HG03558 (cell line): ENCODE results near the gene GPRIN3.
A peak's percentile ranks its signal among the peaks of the same experiment; 100 is the strongest.
"Not testable (repeated sequence)": the region's sequence is repeated elsewhere in the genome, so short reads cannot be mapped to it uniquely, and the experiment has no call there.

Experiments
- ATAC-seq: cut with Tn5 transposase; IDR thresholded peaks from one replicate; pipeline ENCODE4 v1.9.1; 2021; ENCODE audit warnings: moderate number of reproducible peaks; ENCODE audit not compliant: unreplicated experiment; ENCODE audit errors: extremely low read depth

Gene GPRIN3

DNA sequence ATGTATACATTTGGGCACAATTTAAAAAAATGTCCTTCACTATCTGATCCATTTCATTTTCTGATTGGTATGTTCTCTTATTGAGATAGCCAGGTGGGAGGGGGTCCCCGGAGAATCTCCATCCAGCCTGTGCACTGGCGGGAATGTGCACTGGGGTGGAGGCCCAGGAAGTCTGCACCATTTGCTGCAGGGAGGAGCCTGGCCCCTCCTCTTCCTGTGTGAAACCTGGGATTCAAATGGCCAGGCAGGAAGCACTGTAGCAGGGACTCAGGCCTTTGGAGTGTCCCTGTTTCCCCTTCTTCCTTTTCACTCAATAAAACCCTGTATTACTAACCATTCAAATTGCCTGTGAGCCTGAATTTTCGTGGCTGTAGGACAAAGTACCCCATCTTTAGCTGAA lies 44.3 kb downstream of the GPRIN3 start:
- no peak for ATAC-seq

DNA sequence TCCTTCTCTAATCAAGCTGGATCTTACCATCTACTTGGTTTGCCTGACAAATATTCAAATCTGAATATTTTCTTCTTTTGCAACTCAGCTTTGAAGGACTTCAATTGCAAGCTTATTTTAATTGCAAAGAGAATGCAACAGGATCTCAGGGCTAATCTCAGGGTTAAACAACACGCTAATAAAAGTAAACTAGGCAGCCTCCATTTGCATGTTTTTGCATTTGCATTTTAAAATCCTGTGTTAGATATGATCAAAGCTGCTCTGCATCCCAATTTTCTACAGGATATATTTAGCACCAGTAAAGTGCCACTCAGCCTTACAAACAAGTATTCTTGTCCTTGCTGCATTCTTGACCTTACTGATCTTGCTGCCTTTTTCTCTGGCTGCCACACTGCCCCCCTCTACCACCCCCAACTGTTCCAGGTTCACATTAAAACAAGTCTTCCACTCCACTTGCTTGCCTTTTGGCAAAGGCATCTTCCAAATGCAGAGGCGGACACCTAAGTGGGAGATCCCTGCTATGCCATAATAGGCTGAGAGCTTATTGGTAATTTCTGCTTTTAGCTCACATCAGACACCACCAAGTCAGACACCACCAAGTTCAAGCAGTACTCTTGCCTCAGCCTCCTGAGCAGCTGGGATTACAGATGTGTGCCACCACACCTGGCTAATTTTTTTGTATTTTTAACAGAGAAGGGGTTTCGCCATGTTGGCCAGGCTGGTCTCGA lies 48.1 kb downstream of the GPRIN3 start:
- ATAC-seq, result no peak

DNA sequence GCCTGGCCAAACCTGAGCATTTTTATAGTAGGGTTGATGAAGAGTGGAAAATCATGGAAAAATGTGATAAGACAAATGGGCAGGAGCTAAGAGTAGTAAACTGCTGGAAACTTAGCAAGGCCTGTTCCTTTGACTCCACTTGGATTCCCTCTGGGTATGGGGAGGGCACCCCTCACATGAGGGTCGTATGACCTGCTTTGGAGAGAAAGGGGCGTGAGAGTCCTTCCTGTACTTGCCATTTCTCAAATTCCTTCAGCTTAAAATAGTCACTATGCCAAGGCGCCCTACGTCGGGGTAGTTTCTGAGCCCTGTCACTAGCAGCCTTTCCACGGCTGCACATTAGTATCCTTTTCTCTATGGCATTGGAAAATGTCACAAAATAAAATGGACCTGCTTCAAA lies 49.1 kb downstream of the GPRIN3 start:
- no peak for ATAC-seq

DNA sequence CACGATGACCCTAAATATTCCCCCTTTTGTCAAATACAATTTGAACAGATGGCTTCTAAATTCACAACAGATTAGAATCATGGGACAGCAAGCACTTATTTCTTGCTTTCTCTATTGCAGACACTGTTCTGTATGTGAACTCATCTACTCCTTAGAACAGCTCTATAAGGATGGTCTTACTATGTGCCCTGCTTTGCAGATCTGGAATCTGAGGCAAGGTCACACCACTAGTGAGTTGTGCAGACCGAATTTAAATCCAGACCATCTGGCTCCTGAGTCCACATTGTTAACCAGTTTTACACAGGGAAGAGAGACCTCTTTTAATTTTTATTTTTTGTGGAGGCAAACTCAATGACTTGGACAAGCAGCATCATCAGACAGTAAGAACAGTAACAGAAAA lies 50.2 kb downstream of the GPRIN3 start:
- no peak for ATAC-seq

DNA sequence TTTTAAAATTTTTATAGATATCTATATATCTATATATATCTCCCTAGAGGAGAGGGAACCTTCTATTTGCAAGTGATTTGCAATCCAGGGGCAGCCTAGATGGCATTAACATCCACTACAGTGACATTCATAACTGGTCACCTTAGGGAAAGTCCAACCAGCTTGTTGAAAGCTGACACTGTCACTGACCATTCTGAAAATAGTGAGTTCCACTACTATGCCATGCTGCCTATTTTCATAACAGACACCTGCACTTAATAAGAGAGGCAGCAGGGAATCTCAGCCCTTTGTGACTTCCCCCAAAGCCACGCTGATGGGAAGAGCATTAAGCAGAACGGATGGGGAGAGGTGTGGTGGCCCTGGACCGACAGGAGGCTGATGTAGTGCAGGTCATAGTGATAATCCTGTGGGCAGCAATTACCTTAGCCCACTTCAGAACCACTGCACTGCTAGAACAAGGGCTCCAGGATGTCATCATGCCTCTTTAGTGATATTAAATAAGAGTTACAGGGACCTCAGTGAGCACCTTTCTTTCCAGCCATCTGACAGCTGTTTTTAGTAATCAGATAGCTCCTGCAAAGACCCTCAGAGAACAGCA lies 51.3 kb downstream of the GPRIN3 start:
- ATAC-seq, result no peak

DNA sequence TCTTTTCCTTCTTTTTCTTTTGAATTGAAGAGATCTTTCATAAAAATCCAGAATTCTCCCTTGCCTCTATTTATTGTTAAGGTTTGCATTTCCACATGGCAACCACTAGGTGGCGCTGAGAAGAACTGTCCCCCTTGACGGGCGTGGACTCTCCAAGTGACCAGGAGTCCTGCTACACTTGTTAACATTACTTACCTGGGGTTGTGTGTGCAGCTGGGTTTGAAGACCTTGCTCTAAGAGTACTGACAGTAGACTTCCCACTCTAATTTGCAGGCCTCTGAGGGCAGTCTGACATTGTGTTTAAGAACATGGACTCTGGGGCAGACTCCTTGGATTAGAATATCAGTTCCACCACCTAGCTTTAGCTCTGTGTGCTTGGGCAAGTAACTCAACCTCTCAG lies 52.8 kb downstream of the GPRIN3 start:
- no peak for ATAC-seq

DNA sequence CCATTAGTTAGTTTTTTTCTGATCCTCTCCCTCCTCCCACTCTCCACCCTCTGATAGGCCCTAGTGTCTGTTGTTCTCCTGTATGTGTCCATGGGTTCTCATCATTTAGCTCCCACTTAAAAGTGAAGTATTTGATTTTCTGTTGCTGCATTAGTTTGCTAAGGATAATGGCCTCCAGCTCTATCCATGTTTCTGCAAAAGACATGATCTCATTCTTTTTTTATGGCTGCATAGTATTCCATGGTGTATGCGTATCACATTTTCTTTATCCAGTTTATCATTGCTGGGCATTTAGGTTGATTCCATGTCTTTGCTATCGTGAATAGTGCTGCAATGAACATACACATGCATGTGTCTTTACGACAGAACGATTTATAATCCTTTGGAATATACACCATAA lies 53.3 kb downstream of the GPRIN3 start:
- not testable (repeated sequence) for ATAC-seq

DNA sequence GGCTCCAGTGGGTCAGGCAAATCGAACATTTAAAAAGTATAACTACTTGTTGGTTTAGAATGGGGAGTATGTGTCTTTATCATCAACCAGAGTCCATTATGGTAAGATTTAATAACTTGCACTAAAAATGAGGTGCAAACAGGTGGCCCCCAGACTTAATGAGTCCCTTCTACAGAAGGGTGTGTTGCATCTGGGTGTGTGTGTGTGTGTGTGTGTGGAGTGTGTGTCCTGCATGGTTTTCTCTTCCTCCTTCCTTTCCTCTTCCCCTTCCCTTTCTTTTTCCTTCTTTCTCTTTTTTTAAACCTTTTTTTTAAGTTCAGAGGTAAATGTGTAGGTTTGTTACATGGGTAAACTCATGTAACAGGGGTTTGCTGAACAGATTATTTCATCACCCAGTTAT lies 53.7 kb downstream of the GPRIN3 start:
- no peak for ATAC-seq

DNA sequence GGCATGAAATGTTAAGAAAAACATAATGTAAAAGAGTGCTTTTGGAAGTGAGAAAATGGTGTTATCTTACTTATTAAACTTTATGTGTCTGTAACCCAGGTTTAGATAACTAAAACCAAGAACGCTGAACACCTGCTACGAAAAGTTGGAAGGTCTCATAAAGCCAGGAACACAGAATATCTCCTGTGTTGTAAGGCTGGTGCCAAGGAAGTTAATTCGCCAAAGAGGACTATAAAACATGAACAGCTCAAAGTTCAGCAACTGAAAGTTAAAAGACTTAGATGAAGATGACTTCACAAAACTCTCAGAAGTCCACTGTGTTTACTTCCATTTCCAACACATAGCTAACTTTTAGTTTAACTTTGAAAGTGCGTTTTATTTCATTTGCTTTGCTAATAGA lies 54.3 kb downstream of the GPRIN3 start:
- no peak for ATAC-seq

DNA sequence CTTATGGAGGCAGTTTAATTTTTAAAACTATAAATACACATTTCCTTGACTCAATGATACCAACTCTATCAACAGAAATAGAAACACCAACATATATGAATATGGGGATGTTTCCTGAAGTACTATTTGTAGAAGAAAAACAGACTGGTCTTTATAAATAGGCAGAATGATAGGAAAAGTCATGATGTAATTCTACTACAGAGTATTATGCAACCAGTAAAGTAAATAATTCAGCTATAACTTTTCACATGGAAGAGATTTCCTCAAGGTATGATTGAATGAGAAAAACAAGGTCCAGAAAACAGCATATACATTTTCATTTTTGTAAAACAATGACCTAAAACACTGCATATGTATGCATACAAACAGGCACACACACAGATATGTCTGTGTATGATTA lies 56.2 kb downstream of the GPRIN3 start:
- ATAC-seq, result no peak

DNA sequence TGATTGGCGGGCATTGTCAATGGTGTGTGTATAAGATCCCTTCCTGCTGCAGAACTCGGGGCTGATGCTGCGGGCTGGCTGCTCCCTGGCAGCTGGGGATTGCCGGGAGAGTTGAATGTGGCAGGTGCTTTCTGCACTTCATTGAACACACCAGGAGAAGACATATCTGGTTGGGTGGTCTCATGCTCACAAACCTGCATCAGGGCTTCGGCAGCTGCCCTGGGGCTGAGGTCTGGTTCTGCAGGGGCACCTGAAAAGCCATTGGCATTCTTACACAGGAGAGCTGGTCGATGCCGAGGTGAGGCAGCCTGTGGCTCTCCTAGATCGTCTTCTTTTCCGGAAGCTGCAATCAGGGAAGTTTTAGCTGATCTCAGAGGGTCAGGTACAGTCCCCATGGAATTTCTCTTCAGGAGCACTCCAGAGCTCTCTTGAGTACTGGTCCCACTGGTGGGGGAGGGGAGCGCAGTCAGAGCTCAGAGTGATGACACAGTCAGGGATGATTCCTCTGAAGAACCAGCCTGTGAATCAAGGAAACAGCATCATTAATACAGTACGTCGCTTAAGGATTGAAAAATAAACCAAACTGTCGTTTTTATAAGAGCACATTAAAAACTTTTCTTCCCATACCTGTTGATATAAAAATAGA lies 57.8 kb downstream of the GPRIN3 start:
- ATAC-seq, result no peak

DNA sequence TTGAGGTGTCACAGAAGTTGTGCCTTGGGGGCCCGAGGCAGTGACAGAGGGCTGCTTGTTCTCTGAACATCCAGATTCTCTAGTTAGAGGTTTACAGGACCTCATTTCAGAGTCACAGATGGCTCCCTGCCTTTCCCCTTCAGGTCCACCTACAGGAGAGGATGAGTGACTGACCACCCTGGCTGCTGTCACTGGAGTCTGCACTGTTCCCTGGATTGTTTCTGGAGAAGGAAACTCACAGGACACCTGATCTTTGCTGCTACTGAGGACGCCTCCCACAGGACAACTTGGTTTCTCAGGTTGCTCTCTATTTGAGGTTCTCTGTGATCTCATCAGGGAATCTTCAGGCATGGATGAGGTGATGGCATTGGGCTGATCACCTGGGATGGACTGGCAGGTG lies 58.3 kb downstream of the GPRIN3 start:
- ATAC-seq, result no peak

DNA sequence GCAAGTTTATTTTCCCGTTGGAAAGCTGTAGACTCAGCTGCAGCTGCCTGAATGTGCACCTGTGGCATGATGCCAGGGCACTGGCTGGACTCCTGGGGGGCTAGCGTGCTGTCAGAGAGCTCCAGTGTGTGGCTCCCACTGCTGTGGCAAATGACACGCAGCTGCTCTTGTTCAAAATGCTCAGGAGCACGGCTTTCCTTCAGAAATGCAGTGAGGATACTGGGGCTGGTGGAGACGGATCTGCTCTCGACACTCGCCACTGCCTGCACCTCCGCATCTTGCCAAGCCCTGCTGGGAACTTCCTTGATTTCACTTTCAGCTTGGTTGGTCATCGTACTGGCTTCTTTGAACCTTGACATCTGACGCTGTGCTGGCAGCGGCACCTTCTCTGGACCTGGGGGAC lies 58.7 kb downstream of the GPRIN3 start:
- no peak for ATAC-seq

DNA sequence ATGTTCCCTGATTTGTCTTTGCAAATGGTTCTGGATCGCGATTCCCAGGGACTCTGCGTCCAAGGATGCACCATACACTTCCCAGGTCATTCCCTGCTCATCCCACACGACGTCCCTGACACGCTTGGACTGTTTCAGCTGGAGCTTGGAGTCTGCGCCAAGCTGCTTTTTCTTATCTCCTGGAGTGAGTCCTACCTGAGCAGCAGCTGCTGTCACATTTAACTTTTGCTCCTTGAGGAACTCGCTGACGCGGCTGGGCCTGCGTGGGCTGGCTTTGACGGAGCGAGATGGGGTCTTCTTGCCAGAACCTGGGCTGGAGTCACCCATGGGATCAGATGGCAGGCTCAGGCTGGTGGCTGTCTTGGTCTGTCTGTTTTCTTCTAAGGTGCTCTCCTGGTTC lies 59.6 kb downstream of the GPRIN3 start:
- no peak for ATAC-seq

DNA sequence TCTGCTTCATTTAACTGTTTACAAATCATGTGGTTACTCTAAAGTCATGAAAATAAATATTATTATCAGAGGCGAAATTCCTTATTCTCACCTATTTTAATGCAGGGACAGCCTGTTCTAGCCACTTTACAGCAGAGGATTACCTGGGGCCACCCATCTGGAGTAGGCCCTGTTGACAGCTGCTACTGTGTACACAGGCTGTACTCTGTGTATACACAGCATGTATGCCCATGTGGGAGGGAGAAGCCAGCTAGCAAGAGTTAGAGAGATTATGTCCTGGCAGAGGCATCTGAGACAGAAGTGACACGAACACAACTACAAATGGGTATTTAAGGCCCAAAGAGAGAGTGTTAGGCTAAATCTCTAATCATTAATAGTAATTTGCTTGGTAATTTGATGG lies 62.1 kb downstream of the GPRIN3 start:
- ATAC-seq, result no peak

DNA sequence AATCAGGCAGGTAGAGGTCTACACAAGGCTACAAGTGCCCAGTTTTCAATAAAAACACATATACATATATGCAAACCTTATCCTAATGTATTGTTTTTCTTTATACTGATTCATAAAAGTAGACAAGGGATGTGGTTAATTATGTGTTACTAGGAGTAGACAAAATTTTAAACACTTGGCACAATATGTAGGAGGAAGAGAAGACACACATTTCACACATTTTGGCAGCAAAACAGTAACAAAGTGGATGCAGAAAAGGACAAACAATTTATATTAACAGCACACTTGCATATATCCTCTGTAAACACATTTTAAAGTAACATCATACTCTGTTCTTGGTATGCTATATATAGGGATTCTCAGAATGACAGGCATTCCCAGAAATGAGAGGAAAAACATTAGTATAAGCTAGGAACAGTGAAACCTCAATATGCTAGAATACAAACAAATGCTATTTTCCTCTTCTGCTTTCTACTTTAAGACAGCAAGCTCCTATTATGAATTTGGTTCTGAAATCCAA lies 63.8 kb downstream of the GPRIN3 start:
- no peak for ATAC-seq

DNA sequence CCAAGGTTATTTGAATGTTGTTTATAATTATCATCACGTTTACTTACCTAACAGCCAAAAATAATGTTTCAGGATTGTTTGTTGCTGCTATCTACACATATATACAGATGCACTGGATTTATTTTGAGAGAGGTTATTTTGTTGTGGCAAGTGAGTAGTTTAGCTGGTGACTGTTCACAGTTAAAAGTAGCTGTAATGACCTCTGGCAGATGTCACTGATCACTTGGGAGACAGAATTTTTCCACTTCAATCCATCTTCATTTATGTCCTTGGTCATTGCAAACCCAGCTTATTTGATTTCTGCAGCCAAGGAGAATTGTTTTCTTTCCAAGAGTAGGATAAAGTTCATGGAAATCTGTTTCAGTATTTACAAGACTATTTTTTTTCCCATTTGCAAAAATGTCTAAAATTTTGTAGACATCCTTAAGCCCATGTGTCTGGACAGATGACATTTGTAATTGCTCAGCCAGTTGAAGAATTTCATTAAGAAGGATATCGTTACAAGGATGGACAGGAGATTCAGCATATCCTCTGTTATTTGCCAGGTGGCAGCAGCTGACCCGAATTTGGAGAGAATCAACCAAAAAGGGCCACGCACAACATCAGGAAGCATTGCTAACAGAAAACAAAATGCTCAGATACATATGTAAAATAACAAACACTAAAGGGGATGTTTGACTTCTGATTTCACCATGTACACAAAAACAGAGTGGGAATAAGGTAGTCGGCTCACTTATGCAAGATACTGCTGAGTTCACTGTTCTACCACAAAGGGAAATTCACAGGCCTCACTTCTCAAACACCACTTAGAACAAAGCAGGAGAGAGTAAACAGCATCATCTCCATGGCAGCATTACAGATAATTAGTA lies 64.5 kb downstream of the GPRIN3 start:
- no peak for ATAC-seq

DNA sequence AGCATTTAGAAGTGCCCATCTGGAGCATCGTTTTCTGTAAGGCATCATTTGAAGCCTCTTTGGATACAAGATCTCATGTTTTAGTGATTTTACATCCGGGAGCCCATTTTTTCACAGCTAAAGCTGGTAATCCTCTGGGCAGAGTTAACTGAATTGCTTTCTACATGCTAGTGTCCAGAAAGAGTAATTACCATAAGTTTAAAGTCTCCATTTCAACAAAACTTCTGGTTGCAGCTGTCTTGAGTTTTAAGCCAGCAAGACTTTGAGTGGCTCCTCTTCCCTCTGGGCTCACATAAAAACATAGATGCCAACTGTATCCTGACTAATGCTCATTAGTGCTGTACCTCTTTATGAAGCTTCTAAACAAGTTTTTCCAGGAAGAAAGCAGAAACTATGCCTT lies 65.4 kb downstream of the GPRIN3 start:
- no peak for ATAC-seq

DNA sequence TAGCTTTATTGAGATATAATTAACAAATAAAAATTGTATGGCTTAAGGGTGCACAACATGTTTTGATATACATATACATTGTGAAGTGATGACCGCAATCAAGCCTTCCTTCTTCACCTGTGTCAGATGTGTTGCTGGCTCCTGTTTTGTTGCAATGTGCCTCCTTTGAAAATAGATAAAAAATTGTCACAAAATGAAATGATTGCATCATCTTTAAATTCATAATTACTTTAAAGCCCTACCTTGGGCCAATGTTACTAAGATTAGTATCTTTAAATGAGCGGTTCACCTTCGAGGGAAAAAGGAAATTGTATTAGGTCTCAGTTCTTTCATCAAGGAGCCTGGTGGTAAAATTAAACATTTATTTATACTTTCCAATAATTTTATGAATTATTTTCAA lies 77.3 kb downstream of the GPRIN3 start:
- ATAC-seq, result no peak

DNA sequence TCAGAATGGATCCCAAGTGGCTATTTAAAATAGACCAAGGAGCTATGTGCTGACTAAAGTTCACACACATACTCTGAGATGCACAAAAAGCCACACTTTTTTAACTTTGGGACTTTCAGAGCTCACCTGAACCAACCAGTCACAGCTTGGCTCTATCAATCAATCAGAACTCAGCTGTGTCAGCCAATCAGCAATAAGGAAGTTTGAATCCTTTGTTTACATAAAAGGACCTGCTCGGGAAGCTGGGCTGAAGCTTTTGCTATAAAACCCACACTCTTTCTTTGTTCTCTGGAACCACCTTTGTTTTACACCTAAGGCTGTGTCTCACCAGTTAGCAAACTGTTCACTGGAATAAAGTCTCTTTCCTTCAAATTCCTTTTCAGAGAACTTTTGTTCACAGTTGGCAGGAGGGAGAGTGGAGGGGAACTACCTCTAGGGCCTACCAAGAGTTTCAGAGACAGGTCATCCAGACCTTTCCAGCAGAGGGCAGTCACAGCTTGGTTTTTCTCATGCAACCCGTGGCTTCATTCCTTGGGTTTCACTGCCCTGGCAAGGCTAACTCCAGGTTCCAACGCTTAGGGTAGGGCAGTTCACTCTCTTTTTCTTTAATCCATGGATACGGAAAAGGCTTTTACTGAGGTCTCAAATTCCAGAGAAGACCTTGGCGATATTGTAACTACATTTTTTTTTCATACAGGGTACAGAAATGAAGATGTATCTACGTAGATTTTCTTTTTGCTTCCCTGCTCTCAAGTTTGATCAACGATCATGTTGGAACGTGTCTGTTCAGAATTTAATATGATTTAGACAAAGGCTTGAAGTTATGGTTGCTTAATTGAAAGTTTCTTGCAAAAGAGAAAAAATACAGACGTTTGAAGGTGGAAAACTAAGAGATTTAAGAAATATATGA lies 80.7 kb downstream of the GPRIN3 start:
- peak; percentile 83 for ATAC-seq
